GM18502 (cell line): ENCODE results near the gene ZMAT2.
"Not testable (repeated sequence)": the region's sequence is repeated elsewhere in the genome, so short reads cannot be mapped to it uniquely, and the experiment has no call there.

Source experiments
- ATAC-seq: cut with Tn5 transposase; IDR thresholded peaks from one replicate; pipeline ENCODE4 v1.9.1; 2021; ENCODE audit warnings: mild to moderate bottlenecking; ENCODE audit not compliant: unreplicated experiment, poor library complexity

The ZMAT2 gene

DNA sequence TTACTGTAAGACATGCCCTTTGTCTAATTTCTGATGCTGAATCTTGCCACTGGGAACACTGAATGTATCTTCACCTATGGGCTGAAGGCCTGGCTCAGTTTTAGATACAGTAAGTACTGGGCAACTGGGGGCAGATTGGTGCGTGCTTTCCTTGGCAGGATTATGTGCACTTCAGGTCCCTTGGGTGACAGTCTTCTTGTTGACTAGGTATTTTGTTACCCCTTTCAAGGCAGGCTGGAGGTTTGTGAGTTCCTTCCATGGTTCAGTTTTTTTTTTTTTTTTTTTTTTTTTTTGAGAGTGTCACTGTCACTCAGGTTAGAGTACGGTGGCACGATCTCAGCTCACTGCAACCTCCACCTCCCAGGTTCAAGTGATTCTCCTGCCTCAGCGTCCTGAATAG, 7.6 kb downstream of the ZMAT2 start:
- no peak for ATAC-seq

DNA sequence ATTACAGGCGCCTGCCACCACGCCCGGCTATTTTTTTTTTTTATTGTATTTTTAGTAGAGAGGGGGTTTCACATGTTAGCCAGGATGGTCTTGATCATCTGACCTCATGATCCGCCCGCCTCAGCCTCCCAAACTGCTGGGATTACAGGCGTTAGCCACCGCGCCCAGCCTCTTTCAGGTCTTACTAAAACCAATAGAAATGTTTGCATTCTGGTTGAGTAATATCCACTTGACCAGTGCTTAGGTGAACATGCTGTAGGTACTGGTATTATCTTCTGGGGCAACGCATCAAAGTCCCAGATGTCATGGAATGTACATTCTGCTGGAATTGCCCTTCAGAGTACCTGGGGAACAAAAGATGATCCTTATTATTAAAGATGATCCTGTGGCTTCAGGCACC, 8.5 kb downstream of the ZMAT2 start:
- not testable (repeated sequence) for ATAC-seq

DNA sequence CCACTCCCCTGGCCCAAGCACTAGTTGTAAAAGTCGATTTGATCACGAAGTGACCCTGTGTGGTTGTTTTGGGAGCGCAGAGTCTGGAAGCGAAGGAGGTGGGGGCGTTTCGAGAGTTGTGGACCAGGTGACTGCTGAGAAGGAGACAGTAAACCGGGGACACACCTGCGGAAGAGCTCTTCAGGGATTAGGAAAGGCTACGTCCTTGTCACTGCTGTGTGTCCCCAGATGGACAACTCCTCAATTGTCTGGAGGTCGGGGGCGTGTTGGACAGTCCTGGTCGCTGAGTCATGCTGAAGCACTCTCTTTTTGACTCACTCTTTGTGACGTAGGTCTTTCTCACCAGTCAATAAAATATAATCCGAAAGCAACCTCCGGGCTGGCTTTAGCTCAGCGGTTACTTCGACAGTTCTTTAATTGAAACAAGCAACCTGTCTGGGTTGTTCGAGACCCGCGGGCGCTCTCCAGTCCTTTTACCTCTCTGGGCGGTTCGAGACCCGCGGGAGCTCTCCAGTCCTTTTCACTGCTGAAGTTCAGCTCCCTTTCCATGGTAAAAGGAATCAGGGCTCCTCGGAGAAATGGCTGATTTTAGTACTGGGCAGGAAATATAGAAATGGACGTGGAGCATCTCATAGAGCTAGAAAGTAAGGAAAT, 10.8 kb downstream of the ZMAT2 start:
- ATAC-seq, result peak; percentile 89

DNA sequence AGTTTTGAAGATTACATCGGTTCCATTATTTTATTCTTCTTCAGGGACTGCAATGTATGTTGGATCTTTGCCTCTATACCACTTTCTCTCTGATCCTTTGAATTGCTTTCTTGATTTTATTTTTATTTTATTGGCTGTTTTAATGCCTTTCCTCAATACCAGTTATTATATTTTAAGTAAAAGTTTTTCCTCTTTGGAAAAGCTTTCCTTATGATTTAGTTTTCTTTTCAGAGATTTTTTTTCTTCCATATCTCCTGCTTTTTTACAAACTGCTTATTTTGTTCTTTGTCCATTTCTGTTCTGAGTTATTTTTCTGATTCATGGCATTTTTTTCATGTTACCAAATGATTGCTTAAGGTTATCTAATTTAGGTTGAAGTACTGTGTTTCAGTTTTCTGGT, 11.5 kb downstream of the ZMAT2 start:
- no peak for ATAC-seq

DNA sequence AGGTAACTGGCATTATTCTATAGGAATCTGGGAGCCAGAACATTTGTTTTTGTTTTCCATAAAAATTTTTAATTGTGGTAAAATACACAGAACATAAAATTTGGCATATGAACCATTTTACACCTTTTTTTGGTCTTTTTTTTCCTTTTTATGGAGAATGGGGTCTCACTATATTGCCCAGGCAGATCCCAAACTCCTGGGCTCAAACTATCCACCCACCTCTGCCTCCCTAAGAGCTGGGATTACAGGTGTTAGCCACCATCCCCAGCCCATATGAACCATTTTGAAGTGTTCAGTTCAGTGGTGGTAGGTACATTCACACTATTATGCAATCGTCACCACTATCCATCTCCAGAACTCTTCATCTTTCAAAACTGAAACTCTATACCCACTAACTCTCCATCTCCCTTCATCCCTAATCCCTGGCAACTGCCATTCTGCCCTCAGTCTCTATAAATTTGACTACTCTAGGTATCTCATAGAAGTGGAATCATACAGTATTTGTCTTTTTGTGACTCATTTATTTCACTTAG, 13.4 kb downstream of the ZMAT2 start:
- ATAC-seq, result no peak

DNA sequence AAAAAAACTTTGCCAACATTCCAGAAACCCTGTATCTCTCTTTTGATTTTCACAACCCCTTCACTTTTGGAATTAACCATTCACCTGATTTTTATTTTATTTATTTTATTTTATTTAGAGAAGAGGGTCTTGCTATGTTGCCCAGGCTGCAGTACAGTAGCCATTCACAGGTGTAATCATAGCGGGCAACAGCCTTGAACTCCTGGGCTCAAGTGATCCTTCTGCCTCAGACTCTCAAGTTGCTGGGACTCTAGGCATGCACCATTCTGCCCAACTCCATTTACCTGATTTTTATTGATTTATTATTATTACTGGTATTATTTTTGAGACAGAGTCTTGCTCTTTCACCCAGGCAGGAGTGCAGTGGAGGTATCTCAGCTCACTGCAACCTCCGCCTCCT, 16.0 kb downstream of the ZMAT2 start:
- not testable (repeated sequence) for ATAC-seq

DNA sequence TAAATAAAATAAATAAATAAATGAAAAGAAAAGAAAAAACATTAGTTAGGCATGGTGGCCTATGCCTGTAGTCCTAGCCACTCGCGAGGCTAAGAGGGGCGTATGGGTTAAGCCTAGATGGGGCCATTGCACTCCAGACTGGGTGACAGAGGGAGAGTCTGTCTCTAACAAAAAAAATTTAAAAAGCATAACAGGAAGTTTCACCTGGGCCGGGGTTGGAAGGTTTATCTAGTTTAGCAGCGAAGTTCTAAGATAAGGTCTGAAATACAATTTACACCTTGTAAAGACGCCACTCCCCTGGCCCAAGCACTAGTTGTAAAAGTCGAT, 18.0 kb downstream of the ZMAT2 start:
- ATAC-seq, result no peak

DNA sequence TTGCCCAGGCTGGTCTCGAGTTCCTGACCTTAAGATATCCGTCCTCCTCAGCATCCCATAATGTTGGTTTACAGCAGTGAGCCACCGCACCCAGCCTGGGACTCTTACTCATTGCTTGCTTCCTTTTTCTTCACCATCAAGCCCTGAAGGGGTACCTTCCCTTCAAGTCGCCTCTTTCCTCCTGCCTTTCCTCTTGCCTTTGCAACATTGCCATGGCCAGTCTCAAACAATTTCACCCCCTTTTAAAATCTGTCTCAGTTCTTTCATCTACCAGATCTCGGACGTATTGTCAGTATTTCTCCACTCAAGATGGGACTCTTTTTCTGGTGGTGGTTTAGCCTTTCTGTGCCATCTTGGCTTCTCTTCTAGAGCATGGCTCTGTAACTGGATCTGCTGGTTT, 20.5 kb downstream of the ZMAT2 start:
- peak; percentile 30 for ATAC-seq

DNA sequence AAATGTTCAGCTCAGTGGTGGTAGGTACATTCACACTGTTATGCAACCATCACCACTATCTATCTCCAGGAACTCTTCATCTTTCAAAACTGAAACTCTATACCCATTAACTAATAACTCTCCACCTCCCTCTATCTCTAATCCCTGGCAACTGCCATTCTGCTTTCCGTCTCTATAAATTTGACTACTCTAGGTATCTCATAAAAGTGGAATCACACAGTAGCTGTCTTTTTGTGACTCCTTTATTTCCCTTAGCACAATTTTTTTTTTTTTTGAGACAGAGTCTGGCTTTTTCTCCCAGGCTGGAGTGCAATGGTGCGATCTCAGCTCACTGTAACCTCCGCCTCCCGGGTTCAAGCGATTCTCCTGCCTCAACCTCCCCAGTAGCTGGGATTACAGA, 21.1 kb downstream of the ZMAT2 start:
- not testable (repeated sequence) for ATAC-seq

DNA sequence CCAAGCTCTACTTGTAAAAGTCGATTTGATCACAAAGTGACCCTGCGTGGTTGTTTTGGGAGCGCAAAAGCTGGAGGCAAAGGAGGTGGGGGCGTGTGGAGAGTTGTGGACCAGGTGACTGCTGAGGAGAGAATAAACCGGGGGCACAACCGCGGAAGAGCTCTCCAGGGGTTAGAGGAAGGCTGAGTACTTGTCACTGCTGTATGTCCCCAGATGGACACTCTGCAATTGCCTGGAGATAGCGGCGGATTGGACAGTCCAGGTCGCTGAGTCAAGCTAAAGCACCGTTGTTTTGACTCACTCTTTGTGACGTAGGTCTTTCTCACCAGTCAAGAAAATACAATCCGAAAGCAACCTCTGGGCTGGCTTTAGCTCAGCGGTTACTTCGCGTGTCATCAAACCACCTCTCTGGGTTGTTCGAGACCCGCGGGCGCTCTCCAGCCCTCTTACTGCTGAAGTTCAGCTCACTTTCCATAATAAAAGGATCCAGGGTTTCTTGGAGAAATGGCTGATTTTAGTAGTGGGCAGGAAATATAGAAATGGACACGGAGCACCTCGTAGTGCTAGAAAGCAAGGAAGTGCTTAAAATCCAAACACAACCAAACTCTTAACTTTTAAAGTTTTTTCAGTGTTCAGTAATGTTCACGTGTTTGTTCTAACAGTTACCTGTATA, 25.7 kb downstream of the ZMAT2 start:
- peak; percentile 93 for ATAC-seq

DNA sequence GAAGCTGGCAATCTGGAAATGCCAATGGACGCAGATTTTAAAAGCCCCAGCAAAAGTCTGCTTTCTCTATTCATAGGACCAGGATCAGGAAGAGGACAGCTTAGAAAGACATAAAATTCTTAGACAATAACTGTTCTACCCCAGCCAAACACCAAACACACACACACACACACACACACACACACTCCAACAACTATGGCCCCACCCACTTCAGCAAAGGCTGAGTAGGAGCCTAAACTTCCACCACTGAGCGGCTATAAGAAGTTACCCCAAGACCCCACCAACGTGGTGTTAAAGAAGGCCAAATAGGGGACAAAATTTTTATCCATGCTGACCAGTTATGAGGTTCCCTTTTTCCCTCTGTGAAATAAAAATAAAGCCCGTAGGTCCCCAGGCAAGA, 32.9 kb downstream of the ZMAT2 start:
- ATAC-seq, result no peak

DNA sequence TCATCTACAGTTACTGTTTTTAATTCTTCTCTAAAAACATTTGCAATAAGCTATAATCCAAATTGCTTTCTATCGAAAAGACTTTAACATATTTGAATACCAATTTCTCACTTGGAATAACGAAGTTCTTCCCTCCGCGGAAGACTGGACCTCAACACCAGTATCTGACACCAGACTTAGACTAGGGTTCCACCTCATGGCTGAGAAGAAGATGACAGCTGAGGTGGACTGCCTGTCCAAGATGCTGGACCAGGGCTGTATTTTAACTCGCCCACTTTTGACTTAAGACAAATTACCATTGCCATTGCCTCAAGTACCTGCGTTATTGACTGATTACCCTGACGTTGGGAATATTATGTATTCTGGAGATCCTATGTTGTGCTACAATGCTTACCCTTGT, 34.1 kb downstream of the ZMAT2 start:
- no peak for ATAC-seq

DNA sequence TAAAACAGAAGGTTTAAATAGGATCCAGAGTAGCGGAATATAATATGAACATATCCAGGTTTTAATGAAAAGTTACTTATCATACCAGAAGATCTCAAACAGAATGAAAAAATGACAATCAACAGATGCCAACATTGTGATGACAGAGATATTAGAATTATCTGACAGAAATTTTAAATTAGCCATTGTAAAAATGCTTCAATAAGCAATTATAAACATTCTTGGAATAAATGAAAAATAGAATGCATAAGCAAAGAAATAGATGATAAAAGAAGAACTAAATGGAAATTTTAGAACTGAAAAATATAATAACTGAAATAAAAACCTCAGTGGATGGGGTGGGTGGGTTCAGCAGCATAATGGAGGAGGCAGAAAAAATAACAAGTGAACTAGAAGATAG, 37.2 kb downstream of the ZMAT2 start:
- ATAC-seq, result no peak

DNA sequence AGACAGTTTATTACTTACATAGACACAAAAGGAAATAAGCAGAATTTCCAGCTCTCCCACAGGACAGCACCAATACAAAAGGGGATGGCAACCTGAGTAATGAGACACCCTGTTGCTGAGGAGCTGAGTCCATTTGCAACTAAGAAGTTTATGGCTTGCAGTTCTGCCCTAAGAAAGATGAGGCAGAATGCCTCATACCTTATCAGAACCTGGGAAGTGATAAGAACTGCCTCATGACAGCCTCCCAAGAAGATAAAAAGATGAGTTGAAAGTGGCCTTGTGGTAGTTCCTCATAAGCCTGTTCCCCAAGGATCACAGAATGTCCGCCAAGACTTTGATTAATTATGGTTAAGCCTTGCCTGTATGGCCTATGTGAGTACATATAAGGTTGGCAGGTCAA, 41.7 kb downstream of the ZMAT2 start:
- ATAC-seq, result no peak

DNA sequence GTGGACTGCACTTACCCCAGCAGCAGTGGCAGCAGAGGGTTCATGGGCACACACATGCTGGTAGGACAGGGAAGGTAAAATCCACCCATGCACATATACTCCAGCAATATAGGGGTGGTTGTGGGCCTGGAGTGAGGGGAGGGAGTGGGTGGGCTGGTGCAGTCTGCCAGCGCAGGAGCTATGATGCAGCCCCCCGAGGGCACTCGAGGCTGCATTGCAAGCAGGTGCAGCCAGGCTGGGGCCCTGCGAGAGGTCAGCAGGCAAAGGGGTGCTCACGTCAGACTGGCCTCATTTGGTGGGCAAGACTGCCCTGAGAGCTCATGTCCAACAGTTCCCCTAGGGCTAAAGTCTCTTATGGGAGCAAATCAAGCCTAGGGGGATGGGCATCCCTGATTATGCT, 53.3 kb downstream of the ZMAT2 start:
- no peak for ATAC-seq
